HuH-7 (cell line): ENCODE results near the gene IL34.

Experiments used
- DNase-seq: peaks from one replicate; pipeline ENCODE4 v3.0.0; 2011; ENCODE audit warnings: low spot score

Gene IL34

DNA sequence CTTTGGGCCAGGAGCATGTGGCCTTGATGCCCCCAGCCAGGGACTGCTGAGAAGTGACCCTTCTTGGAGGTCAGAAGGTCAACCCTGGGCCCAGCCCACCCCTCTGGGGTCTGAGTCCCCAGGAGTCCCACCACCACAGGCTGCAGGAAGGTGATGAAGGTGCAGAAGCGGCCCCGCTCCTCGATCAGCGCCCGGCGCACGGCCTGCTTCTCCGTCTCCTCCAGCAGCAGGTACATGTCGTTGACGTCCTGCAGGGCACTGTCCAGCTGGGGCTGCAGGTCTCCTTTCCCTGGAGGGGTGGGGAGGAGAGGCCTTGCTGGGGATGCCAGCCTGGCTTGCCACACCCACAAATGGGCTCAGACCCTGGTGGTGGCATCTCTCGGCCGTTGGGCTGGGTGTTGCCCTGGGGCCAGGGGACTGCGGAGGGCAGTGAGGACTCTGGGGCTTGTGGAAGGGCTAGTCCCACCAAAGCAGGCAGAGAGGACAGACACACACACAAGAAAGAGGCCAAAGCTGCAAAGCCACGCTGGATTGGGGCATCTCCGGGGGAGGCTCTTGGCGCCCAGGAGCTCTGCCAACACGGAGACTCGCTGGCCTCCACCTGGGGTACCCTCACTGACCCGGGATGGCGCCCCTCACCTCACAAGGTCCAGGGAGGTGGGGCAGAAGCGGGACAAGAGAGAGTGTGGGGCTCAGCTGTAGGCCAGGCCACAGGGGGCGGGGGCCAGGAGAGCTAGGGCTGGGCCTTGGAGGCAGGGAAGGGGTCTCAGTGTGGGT is 31.9 kb downstream of the IL34 start:
- no peak for DNase-seq

DNA sequence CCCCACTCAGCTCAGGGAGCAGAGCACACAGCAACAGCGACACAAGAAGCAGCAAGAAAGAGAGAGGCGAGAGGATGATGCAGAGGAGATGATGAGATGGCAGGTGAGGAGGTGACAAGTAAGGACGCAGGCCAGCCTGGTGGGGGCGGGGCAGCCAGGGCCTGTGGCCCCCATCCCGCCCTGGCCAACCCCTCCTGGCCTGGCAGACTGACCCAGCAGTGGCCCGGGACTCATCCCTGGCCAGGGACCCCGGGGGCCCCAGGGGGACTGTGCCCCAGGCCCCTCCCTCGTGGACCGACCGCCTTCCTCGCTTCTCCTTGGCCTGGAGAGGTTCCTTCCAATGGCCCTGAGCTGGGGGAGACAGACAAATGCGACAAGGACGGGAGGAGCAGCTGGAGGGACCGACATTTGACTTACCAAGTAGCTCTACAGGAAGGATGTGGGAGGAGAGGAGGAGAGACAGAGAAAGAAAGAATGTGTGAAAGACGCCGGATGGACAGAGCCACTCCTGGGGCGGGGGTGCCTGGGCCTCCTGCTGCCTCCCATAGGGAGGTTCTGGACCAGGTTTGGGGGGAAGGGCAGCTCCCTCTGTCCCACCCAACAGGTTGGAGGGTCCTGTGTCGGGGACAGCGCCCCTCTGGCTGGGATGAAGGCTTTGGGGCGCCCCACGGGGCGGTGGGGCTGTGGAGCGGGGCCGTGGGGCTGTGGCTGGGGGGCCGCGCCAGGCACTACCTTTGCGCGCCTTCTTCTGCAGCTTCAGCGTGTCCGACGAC is 32.7 kb downstream of the IL34 start:
- no peak for DNase-seq

DNA sequence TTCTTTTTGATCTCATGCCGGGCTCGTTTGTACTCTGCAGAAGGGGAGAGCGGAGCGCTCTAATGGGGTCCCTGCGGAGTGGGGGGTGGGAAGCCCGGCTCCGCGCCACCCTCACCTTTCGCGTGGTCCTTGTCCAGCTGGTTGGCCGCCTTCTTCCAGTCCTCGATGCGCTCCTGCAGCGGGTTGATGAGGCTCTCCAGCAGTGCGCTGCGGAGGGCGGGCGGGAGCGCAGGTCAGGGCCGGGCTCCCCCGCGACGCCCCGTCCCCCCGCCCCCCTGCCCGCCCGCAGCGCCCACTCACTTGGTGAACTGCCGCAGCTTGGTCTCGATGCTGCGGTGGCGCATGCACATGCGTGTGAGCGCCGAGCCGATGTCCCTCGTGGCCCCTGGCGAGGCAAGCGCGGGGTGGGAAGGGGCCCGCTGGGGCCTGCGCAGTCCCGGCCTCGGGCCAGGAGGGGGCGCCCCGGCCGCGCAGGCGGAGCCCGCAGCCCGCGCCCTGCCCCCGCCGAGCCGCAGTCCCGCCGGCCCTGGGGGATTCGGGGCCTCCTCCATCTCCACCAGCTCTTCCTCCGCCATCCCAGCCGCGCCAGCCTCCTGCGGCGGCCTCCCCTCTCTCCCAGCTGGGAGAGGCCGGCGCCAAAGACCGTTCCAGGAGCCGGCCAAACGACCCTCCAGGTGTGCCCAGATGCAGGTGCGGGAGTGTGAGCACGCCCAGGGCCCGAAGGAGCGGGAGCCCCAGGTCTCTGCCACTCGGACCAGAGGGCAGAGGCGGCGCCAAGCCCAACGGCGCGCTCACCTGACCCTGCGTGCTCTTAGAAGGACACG is 33.5 kb downstream of the IL34 start:
- no peak for DNase-seq

DNA sequence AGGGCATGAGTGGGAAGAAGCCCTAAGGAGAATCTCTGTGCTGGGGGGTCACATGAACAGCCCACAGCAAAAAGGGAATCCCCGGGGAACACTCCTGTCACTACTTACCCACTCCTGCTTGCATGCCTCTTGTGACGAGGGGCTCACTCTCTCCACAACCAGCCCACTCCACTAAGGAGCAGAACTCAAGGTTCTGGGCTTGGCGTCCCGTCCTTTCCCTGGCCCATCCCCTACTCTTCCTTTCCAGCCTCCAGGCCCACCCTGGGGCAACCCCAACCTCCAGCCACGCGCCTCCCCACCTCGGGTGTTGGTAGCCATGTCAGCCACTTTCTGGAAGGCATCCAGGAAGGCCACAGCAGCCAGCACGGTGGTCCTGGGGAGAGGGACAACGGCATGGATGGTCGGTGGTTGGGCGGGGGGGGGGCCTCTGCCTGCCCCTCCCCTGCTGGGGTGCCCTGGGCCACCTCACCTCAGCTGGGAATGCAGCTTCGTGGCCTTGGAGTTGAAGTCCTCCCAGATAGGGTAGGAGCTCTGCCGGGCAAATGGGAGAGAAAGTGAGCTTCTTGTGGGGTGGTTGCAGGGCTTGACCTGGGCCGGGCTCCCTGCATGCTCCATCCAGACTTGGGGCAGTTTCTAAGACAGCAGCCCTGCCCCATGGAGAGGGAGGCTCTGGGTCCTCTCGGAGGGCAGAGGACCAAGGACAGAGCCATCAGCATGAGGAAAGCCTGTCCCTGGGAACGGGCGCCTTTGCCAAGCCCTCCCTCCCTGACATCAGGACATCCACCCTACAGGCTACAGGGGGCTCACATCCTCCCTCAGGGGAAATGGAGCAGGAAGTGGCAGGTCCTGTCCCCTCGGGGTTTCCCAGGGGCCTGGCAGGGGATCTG is 34.4 kb downstream of the IL34 start:
- no peak for DNase-seq

DNA sequence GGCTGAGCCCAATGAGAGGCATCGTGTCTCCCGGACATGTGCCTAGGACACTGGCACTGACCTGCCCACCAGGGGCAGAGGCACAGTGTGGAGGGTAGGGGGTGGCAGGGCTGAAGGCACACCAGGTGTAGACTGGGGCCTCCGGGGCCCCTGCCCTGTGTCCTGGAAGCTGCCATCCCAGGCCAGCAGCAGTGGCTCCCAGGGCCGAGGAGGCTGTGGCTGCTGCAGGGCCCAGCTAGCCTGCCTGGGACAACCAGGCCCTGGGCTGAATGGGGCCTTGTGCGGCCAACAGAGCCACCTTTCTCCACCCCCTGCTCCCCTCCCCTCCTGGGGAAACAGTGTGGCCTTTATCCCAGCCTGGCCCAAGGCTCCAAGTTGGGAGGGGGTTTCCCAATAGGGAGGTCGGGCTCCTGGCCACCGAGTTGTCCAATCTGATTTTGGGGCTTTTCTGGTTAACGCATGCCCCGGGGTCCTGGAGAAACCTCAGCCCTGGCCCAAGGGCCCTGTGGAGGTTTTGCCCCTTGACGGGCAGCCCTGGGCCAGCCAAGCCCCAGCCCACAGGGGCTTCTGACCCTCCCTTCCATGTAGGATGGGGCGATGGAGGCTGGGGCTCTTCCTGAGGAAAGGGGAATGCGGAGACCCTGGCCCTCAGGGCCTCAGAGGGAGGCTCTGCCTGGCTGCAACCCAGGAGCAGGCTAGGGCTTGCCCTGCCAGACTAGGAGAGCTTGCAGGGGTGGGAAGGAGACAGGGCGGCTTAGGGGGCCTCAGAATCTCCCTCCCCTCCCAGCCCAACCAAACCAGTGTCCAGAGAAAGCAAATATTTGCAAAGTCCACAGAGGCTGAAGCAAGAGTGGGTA is 35.3 kb downstream of the IL34 start:
- peak; percentile 84 for DNase-seq

DNA sequence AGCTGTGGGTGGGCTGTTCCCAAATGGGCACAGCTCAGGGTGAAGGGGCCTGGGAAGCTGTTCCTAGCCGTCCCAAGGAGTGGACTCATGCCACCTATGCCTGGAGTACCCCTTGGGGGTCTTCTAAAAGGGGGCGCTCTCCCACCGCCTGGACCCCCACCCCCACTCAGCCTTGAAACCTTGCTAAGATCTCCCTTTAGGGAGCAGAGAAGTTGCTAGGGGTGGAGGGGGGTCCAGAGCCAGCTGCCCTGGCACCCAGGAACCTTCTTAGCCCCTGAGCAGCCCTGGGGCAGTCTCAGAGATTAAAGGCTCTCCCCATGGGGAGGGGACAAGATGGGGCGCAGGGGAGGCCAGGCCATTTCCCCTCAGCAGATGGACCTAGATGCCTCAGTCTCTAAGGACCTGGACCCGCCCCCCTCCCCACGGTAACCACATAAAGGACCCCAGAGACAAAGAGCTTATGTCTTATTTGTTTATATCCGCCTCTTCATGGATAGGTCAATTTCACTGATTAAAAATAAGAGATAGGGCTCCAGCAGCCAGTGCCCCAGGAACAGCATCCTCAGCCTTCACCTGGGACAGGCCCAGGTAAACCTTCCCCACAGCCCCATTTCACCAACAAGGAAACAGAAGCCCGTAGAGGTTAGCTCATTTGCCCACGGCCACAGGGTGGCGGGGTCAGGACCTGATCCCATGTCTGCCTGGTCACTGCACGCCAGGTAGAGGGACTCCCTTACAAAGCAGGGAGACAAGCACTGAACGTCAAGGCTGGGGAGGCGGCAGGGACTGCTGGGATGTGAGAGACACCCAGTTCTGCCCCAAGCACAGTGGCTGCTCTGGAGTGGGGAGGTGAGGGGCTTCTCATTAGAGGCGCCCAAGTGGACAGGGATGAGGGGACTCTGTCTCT is 36.1 kb downstream of the IL34 start:
- DNase-seq, result peak; percentile 73

DNA sequence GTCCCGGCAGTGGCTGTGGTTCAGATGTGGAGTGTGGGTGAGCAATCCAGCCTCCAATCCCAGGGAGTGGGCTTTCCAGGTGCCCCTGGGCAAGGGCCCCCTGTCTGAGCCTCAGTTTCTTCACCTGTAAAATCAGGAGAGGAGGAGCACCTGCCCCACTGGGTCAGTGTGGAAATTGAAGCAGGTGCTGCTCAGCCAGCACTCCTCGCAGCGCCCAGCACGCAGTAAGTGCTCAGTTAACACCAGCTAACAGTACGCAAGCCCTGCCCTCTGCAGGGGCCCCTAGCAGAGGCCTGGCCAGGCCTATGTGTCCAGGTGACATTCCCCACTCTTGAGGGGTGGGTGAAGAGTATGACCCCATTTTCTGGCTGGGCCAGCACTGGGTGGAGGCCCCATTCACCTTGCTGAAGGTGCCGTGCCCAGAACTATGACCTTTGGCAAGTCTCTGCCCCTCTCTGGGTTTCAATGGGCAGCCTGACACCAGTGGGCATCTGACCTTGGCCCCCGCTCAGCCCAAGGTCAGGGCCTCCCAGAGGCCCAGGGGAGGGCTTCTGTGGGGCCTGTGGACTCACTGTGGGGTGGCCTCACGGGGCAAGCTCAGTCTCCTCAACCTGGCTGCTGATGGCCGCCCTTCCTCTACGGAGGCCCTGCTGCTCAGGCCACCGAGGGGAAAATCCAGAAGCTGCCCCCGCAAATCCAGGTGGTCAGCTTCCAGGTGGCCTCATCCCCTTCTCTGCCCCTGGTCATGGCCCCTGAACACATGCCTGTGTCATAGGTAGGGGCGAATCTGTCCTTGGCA is 37.0 kb downstream of the IL34 start:
- no peak for DNase-seq

DNA sequence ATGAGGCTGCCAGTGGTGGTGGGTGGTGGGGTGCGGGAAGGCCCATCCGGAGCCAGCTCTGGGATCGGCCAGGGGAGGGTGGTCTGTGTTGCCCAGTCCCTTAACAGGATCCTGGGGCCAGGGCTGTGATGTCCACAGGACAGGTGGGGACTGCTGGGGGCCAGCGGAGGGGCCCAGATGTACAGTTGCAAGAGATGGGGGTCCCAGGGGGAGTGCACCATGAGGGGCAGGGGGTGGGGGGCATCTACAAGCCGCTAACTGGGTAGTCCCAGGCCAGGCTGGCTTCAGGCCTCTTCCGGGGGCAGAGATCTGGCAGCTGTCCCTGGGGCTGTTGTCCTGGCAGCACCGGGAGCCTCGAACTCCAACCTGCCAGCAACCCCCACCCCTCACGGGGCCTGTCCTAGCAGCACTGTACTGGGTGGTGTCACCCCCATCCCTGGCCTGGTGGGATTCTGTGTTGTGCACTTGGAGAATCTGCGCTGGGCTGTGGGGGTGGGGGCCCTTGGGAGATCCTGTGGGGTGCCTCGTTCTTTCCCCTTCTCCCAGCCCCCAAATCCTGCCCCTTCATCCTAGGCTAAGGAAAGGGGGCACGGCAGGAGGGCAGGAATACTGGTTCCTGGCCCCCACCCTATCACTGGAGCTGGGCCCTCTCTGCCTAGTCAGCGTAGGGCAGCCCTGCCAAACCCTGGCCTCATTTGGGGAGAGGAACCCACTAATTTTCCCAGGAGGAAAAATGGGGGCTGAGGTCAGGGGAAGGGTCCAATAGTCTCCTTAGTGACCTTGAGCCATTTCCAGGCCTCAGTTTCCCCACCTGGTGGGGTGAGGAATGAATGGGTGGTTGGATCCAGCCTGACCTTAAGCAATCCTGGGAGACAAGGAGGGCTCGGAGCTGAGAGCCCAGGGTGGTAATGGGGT is 38.0 kb downstream of the IL34 start:
- no peak for DNase-seq

DNA sequence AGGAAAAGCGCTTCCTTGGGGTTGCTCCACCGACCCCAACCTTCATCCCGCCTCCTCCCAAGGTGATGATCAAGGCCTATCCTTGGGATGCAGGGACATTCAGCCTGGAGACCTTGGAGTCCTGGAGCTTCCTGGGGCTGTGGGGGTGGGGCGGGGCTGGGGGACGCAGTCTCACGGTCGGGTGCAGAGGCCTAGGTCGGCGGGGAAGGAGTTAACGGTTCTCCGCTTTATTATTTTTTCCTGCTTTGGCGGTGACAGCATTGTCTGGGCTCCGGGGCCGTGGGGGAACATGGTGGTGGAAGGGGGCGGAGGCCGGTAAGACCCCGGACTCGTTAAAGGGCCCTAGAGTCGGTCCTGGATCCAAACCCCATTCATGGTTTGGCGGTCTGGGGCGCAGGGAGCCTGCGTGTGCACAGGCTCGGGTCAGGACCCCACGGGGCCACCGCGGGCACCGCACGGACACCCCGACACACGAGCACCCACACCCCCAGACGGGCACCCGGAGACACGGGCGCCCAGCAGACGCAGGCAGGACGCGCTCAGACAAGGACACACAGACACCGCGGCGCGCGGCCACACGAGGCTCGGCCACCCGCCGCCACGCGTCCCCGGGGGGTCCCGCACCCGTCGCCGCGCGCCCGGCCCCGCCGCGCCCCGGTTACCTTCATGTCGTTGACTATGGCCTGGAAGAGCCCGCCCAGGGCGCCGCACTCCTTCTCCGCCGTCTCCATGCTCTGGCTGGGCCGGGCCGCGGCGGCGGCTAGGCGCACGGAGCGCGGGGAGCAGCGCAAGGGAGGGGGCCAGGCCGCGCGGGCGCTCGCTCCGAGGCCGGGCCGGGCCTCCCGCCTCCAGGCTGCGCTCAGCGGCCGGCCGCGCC is 38.9 kb downstream of the IL34 start:
- no peak for DNase-seq

DNA sequence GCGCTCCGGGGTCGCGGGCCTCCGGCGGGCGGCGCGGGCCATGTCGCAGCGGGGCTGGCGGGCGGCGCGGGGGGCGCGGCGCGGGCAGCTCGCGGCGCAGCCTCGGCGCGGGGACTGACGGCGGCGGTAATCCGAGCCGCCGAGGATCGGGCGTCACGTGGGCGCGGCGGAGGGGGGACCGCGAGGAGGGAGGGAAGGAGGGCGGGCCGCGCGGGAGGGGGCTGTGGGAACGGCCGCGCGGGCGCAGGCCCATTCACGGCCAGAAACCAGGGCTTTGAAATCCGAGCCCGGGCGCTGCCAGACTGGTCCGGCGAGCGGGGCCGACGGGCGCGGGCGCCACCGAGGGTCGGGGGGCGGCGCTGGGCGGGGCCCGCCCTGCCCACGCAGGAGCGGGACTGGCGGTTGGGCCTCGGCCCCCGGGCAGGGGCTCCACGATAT is 39.6 kb downstream of the IL34 start, which contains the start of gene MTSS2:
MTSS2 (minus strand) TSS at position 116 of the 438 bp plus-strand sequence. CDS start 262 bp downstream, outside the sequence.
- DNase-seq, result peak; percentile 97

DNA sequence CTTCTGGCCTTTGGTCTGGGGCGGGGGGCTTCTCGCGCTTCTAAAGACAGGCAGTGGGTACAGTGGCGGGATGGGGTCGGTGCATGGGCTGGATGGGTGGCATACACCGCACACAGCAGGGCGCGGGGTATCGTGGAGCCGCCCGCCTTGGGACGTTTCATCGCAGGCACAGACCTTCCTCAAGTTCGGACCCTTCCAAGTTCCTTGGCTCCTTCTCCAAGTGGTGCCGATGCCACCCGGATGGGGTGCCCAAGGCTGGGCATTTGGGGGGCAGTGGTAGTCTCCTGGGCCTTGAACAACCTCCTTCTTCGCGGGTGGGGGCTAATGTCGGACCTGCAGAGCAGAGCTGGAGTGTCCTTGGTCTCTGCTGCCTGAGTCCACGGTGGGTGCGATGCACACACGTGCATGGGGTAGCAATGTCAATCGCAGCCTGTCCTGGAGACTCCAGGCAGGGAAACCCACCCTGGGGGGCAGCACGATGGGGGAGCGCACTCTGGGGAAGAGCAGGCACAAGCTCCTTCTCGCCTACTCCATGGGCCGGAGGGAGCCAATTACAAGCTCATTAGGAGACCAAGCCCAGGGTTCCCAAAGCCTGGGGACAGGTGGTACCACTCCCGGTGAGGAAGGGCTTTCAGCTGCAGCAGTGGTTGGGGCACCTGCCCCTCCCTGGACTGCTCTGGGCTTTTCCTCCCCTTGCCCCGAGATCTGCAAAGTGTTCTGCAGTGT is 40.2 kb downstream of the IL34 start:
- peak; percentile 61 for DNase-seq

DNA sequence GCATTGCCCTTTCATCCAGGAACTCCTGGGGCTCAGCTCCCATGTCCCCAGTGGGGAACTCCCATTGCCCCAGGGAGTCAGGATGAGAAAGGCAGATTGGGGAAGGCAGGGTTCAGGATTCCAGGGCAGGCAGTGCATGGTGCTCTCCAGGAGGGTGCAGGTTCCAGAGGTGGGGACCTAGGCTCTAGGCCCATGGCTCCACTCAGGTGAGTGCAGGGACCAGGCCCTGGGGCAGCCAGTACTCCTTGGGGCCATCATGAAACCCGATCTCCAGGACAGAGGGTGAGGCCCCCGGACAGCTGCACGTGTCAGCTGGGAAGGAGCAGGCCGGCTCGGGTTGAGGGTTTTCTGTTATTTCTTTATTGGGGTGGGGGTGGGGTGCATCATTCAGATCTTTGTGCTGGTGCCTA is 40.7 kb downstream of the IL34 start:
- peak; percentile 56 for DNase-seq

DNA sequence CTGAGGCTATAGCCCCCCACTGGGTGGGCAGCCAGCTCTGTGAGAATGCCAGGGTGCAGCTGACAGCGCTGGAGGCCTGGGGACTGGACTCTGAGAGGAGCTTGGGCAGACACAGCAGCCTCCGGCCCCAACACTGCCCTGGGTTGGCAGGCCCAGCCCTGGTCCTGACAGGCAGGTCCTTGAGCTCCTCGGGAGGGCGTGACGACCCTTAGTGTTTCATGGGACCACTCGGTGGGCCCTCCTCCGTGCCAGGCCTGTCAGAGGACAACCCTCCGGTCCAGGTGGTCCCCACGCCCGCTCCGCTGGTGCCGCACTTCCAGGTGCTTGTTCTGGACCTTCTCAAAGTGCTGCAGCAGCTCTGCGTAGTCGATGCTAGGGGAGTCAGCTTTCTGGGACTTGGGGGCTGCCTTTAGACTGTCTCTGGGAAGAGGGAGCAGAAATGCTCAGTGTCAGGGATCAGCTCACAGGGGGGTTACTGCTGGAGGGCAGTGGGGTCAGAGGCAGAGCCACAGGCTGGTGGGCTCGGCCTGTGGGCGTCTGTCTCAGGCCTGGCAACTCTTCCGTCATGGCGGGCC is 41.4 kb downstream of the IL34 start:
- DNase-seq, result no peak

DNA sequence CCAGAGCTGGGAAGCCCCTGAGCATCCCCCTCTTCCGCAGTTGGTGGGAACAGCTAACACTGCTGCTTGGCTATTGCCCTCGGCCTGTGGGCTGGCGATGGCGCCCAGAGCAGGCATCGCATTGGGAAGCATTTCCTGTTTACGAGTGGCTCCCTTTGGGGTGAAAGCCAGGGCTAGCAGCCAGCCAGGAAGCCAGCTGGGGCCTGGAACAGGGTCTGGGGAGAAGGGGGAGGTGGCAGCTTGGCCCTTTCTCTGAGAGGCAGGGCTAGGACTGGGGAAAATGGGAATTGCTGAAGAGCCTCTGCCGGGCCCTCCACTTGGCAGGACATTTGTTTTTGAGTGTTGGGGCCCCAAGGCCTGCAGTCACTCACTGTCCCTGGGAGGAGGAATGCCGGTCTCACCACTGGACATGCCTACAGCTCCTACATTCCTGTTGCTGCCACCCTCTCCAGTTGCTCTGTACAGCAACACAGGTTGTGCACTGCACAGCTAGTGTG is 41.9 kb downstream of the IL34 start:
- no peak for DNase-seq
